Measurements from ENCODE around the gene SRGN.

SRGN gene

DNA sequence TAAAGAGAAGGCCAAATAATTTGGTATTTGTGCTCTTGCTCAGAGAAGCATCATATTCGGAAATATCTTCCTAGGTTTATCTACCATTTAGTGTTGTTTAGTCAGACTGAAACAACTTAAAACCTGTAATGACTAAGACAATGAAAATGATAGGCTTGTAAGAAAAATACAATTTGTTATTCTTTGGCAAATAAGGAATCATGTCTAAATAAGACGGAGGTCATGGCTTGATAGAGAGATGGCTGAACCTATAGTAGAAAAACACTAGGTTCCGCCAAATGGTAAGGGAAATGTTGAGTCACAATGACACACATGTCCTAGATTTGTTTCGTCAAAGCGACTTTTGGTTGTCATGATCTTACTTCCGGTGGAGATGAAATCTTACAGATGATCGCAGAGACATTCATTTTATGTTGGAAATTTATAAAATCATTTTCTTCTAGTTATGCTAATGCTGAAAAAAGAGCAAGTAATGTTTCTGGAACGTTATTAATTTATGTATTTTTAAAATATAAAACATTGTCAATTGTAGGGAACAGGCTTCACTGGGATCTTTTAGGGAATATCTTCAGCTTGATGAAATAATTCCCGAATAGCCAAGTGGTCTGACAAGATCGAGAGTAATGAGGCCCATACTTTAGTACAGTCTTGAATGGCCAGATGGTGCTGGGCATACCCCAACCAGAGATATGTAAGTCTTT is 1.0 kb downstream of the SRGN start:
- no peak for TF ChIP-seq CTCF (IDR thresholded peaks at IDR 0.05; ENCODE audit: borderline replicate concordance, control extremely low read depth, extremely low read depth, insufficient read depth, missing control alignments)
- peak; percentile 48 for DNase-seq (ENCODE audit: low spot score)
- in situ Hi-C loops (cut with MboI; ENCODE audit: low sequenced_read_pairs, unreplicated experiment) = no loop called here

- peak; percentile 47 for DNase-seq (ENCODE audit: low spot score)
- TF ChIP-seq CTCF (IDR thresholded peaks at IDR 0.05; ENCODE audit: borderline replicate concordance, control extremely low read depth, extremely low read depth, insufficient read depth, missing control alignments) = no peak
- in situ Hi-C loops (cut with MboI; ENCODE audit: low sequenced_read_pairs, unreplicated experiment) = loop anchor here (5.0 kb wide), 1 partner anchor 78 kb away; no protein-coding TSS in a partner anchor
Measured at GRCh38 chr10:69089638-69090599, 2.0 kb downstream of the SRGN start.

DNA sequence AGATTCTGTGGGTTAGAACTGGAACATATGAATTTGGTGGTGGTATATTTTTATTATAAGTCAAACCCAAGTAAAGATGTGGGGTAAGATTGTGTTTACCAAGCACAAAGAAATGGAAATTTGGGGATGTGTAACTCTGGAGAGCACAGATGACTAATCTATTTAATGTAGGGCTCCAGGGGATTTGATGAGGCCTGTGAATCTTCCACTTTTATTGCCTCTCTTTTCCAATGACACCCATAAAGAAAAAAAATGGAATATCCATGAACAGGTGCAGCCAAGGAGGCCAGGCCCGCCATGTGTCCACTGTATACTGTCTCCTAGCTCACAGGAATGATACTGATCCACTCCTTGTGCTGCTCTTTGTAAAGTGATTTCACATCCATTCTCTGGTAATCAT is 2.8 kb downstream of the SRGN start:
- in situ Hi-C loops (cut with MboI; ENCODE audit: low sequenced_read_pairs, unreplicated experiment) = loop anchor here (5.0 kb wide), 1 partner anchor 78 kb away; no protein-coding TSS in a partner anchor
- TF ChIP-seq CTCF (IDR thresholded peaks at IDR 0.05; ENCODE audit: borderline replicate concordance, control extremely low read depth, extremely low read depth, insufficient read depth, missing control alignments) = no peak
- no peak for DNase-seq (ENCODE audit: low spot score)

DNA sequence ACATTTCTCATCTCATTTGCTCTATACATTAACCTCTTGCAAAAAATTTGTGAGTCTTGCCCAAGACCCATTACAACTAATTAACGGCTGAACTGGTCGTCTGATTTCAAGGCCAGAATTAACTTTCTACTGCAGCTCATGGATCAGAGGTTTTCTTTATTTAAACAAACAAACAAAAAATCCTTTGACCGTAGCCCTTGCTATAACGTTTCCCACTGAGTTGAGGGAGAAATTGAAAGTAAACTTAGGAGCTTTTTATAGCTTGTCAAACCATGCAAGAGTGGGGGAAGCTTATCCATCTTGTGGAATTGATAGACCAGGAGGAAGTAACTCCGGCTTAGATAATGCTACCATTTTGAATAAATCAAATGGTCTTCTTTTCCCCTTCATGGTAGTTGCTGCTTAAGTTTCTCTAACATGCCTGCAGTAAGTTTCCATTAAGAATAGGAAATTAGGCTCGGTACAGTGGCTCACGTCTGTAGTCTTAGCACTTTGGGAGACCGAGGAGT is 3.3 kb downstream of the SRGN start:
- in situ Hi-C loops (cut with MboI; ENCODE audit: low sequenced_read_pairs, unreplicated experiment) = loop anchor here (5.0 kb wide), 1 partner anchor 79 kb away; no protein-coding TSS in a partner anchor
- TF ChIP-seq CTCF (IDR thresholded peaks at IDR 0.05; ENCODE audit: borderline replicate concordance, control extremely low read depth, extremely low read depth, insufficient read depth, missing control alignments) = no peak
- DNase-seq (ENCODE audit: low spot score) = no peak

DNA sequence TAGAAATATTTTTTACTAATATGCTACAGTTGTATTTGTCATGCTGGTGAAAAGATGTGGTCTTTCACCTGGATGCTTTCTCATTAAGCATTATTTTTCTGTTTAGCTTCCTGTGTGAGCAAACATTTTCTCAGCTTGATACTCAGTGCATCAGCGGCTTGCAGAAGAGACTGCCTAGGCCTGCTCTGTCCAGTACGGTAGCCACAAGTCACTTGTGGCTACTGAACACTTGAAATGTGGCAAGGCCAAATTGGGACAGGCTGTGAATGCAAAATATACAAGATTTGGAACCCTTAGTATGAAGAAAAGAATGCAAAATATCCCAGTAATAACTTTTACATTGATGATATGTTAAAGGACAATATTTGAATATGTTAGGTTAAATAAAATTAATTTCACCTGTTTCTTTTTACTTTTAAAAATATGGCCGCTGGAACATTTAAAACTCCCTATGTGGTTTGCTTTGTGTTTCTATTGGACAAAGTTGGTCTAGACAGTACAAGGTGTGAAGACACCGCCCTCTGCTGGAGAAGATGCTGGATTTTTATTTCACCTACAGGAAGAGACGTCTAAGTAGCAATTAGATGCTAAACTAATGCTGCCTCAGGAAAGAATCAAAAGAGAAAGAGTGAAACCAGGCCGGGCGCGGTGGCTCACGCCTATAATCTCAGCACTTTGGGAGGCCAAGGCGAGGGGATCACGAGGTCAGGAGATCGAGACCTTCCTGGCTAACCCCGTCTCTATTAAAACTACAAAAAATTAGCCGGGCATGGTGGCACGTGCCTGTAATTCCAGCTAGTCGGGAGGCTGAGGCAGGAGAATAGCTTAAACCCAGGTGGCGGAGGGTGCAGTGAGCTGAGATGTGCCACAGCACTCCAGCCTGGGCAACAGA is 5.3 kb downstream of the SRGN start:
- in situ Hi-C loops (cut with MboI; ENCODE audit: low sequenced_read_pairs, unreplicated experiment) = loop anchor here (5.0 kb wide), 1 partner anchor 81 kb away; no protein-coding TSS in a partner anchor
- peak; percentile 59 for TF ChIP-seq CTCF (IDR thresholded peaks at IDR 0.05; ENCODE audit: borderline replicate concordance, control extremely low read depth, extremely low read depth, insufficient read depth, missing control alignments)
- peak; percentile 59 for DNase-seq (ENCODE audit: low spot score)

Measured in GM13976 (cell line).